Ammon's horn (tissue), 1 donor: ENCODE measurements around the gene IZUMO1R.
"Not testable (repeated sequence)": the region's sequence is repeated elsewhere in the genome, so short reads cannot be mapped to it uniquely, and the experiment has no call there.

Experiments used
- DNase-seq: peaks from one replicate; pipeline ENCODE4 v3.0.0-alpha.2; 2016; ENCODE audit warnings: low spot score

IZUMO1R gene

DNA sequence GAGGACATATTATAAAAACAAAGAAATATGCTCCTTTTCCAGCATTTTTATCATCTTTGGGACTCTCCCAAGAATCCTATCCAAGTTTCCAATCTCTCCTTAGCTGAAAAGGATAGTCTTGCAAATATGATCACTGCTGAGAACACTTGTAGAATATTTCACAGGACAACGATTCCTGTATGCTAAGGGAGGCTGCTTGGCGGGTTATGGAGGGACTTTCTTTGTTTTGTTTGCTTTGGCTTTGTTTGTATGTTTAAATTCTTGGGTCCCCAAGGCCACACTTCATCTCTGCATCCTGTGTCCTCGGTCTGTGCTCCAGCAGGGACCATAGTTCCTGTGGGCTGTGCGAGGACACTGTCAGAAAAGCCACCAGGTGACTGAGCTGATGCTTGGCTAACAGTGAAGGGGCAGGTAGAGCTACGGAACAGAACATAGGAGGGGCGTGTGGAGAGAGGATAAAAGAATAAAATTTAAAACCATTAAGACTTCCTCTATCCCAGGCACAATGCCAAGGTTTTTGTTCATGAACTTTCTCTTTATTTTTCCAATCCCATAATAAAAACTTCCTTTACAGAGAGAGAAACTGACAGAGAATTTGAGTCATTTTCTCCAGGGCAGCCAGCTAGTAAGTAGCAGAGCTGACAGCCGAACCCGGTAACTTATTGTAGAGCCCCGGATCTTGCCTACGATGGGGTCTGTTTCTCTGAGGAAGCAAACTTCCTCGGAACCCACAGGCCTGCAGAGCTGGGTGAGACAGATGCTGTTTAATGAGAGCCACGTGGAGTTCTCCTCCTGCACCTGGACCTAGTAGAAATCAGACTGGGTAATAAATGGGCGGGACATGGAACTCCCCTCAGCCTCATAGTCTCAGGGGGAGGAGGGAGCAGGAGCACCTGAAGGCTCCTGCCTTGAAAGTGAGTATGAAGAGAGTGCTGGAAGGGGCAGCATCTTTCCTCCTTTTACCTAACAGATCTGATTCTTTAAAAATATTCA is at the start of gene IZUMO1R:
Gene IZUMO1R, plus strand, starts transcription at position 615 of the 993 bp plus-strand sequence. CDS start 1,057 bp downstream, outside the sequence.
- DNase-seq, result no peak

DNA sequence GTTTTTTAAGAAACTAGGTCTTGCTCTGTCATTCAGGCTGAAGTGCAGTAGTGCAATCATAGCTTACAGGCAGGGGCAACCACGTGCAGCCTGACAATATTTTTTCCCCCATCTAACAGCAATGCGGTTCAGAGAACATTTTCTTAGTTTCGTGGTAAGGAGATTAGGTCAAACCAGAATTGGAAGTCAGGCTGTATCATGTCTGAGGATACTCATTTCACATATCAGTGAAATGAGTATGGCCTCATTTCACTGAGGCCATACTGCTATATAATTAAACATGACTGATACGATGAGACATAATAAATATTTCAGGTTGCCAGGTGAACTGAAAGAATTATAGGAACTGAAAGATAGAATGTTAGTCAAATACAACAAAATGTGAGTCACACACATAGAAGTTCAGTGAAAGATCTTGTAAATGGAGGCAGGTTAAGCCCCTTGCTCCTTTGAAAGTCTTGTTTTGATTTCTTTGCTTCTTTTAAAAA is 32.5 kb upstream of the IZUMO1R start:
- DNase-seq, result no peak

DNA sequence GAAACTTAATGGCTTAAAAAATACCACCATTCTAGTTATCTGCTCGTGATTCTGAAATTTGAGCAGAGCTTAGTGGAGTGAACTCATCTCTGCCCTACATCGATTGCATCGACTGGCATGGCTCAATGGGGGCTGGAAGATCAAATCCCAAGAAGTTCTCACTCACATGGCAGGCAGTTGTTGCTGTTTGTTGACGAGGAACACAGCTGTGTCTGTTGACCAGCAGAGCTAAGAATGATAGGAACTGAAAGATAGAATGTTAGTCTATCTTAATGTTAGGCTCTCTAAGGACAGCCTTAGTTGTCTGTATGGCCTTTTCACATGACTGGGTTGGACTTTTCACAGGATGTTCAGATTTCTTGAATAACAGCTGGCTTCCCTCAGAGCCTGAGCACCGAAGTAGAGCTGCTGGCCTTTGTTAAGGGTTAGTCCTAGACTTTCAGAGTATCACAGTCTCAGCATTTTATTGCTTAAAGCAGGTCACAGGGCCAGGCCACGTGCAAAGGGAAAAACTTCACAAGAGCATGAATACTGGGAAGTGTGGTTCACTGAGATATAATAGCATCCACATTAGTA is 31.6 kb upstream of the IZUMO1R start:
- no peak for DNase-seq

DNA sequence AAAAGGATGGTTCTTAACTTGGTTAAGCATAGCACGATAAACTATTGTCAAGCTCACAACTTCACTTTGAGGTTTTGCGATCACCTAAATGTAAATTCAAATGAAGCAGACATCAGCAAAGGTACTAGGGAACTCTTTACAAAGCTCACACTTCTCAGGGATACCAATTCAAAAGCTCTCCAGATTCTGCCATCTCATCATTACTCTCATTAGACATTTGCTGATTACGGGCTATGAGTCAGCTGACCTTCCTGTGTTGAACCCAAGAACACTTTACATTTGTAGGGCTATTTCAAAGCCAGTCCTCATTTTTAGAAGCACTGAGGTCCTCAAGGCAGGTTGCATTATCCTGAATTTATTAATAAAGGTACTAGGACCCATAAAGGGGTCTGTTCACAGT is 28.4 kb upstream of the IZUMO1R start:
- no peak for DNase-seq

DNA sequence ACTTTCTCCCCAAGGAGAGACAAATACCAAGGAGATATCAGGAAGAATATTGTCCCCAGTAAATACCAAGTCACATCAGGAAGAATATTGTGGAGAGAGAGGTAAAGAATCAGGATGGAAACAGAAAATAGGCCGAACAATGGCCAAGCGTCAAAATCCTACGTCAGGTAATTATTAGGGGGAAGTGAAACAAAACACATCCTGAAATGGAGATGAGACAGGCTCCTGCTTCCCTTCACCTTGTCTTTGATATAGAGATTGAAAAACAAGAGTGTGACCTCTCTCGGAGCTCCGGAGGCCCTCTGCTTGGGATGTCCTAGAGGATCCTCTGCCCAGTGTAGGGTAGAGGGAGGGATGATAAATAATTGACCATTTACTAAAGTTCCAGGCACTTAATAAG is 27.4 kb upstream of the IZUMO1R start:
- DNase-seq, result no peak

DNA sequence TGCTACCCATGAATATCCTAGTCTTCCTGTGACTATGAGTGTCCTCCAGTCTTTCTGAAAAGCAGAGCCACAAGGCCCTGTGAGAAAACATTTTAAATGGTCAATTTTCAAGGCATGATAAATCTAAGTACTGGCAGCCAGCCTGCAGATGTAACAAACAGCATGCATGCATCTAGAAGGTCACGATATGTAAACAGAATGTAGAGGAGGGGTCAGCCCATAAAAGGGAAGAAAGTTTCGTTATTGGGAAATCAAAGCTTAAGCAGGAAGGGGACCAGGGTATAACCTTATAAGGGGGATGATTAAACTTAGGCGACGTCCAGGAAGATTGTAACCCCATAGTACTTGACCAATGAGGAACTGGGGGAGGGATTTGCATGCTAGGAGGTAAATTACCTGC is 26.2 kb upstream of the IZUMO1R start:
- not testable (repeated sequence) for DNase-seq

DNA sequence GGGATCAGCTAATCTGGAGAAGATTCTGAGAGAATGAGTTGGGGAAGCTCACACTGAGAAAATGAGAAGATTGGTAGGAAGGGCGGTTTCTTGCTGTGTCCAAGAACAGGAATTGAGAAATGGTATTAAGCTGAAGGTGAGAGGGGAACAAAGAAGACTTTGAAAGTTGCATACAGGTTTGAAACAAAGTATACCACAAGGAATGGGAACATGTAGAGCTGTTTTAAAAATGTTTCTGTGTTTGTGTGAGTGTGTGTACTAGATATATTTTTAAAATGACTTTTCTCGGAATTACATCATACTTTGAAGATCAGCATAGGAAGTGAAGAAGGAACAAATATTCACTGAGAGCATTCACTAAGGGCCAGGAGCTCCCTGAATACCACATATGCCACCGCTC is 24.4 kb upstream of the IZUMO1R start:
- no peak for DNase-seq

DNA sequence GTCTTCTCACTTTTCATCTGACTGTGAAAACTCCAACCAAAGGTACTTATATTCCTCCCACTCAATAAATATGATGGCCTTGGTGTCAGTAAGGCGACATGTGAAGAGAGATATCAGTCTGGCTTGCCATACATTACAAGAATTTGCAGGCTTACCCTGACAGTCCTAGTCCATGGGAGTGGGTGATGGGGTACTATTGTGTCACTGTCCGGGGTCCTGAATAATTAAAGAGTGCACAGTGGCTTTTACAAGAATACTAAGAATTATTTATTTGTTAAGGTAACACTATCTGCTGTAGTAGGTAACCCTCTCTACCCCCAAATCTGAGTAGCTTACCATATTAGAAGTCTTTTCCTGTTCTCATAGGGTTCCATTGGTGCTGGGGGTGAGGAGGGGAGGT is 23.1 kb upstream of the IZUMO1R start:
- no peak for DNase-seq

DNA sequence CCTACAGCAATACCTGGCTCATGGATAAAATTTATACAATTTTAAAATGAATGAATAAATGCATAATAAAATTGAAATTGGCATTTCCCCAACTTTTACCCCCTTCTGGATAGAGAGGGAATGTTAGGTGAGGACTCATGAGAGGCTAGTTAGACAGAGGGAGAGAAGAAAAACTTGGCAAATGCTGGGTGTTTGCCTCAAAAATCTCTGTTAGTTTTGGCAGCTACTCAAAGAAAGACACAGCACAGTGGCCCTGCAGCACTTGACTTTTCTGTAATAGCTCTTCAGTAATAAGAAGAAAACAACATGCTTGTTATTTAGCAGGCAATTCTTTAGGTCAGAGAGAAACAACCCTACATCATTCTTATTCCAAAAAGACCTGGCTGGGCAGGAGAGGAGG is 20.7 kb upstream of the IZUMO1R start:
- no peak for DNase-seq

DNA sequence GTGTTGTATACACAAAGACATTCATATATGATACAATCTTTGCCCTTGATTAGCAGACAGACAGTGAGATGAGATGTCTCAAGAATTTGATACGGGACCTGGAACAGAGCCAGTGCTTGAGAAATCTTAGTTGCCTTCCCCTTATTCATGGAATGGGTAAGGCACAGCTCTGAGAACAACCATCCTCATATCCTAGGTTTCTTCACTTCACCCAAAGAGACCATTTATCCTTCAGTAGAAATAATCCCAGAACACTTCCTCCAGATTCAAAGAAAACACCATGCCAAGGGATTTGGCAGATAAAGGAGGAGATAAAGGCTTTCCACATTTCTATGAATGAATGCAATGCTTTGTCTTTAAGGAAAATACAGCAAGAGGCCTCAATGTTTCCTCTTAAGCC is 8.8 kb upstream of the IZUMO1R start:
- DNase-seq, result no peak

DNA sequence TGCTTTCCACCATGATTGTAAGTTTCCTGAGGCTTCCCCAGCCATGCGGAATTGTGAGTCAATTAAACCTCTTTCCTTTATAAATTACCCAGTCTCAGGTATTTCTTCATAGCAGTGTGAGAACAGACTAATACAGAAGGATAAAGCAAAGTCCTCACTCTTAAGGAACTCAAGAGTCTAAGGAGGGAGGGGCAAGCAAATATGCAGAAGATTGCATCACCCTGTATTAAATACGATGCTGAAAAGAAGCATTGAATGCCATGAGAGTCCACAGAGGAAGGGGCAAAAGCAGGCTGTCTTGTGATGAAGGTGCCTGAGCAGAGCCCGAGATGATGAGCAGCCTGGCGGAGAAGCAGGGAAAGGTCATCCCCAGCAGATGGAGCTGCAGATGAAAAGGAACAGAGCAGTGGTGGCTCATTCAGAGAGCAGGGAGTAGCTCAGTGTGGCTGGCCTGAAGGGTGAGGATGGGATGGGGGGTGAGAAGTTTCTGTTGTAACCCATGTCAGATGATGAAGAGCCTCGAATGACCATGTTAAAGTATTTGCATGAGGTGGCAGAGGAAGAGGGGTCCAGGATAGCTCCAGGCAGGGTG is 6.3 kb upstream of the IZUMO1R start:
- no peak for DNase-seq

DNA sequence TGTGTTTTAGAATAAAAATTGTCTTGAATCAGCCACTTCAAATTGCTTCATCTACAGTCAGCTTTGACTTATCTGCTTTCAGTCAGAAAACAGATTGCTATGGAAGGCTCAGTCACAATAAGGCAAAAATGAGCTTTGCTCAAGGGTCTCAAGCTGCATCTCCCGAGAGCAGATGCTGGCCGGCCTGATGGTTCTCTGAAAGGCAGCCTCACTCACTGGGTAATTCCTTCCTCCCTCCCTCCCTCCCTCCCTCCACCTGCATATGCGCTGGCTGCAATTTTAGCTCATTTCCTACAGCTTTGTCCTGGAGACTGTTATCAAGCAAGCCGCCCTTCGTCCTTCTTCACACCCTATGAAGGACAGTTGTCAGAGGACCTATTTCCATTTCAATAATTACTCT is 1.6 kb upstream of the IZUMO1R start:
- DNase-seq, result no peak

DNA sequence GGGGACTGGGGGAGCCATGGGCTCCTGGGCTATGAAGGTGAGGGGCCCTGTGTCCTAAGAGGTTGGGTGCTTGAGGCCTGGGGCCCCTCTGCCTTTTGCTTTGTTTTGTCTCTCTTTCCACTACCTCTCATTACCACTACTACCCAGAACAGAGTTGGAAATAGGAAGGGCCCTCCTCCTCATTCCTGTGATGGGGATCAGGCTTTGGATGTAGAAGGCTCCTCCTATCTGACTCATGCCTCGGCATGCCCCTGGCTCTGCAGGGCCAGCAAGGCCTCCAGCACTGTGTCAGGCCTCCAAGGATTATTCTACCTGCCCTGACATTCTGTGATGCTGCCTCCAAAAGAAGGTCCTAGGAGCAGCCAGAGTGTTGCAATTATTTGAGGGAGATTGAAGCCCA is 766 bp downstream of the IZUMO1R start:
- no peak for DNase-seq

DNA sequence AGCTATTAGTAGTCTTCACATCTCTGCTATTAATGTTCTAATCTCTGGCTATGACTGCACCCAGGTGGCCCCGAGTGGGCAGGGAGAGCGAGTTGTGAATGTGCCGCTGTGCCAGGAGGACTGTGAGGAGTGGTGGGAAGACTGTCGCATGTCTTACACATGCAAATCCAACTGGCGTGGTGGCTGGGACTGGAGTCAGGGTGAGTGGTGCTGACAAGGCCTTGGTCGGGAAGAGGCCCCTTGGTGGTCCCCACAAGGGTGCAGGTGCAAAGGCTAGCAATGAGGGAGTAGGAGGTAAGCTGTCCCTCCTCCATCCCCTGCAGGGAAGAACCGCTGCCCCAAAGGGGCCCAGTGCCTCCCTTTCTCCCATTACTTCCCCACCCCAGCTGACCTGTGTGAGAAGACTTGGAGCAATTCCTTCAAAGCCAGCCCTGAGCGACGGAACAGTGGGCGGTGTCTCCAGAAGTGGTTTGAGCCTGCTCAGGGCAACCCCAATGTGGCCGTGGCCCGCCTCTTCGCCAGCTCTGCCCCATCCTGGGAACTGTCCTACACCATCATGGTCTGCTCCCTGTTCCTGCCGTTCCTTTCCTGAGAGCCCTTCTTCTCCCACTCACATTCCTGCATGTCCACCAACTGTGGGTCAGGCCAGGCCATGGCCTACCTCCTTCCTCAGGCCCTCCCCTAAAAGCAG is 2.9 kb downstream of the IZUMO1R start:
- DNase-seq, result no peak

DNA sequence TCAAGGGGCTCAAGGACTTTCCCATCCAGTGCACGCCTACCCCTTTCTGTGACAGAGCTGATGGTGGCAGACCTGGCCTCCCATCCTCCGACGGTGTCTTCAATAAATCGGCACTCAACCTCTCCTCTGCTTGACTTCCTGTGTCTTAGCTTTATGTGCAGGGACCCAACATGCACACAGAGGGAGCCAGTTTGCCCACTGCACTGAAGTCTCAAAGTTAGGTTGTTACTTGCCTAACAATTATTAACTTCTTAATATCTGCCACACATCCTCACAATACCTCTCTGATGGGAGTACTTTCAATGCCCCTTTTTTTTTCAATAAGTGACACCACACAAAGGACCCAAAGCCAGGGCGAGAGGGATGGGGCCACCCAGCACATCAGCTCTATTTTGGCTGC is 3.6 kb downstream of the IZUMO1R start:
- DNase-seq, result no peak

DNA sequence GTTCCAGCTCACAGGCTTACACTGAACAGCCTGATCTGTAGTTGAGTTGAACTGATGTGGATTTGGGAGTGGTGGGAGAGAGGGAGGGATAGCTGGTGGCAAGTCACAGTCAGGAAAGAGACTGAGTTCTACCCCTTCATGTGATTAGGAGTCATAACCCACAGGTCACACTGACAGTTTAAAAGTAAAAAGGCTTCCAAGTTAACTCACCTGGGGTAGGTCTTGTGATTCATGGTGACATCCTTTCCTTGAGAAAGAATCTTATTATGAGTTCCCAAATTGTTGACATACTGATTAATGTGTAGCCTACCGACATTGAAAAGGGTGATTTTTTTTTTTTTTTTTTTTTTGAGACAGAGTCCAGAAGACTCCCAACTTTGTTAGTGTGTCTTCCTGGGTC is 5.4 kb downstream of the IZUMO1R start:
- no peak for DNase-seq

DNA sequence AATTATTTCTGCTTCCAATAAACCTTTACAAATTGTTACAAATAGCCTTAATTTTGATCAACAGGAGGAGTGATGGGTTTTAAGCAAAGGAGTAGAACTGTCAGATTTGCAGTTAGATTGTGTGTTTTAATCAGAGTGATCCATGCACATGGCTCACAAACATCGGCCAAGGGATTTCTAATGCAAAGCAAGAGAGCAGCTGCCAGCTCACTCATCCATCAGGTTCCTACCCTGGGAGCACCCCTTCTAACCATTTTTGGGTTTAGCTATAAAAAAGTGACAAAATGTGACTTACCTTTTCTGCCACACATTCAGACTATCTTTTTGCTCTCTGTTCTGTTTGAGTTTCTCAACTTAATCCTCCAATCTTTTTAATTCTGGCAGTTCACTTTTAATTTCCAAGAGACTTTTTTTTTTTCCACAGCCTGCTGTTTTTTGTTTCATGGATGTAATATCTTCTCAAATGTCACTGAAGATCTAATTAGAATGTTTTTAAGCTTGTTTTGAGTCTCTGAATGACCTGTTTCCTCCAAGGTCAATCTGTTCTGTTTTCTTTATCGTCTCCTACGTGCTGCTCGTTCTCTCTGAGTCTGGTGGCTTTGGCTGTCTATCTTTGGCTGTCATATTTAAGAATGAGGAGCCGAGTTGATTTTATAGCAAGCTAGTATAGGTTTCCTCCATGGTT is 6.0 kb downstream of the IZUMO1R start:
- DNase-seq, result no peak

DNA sequence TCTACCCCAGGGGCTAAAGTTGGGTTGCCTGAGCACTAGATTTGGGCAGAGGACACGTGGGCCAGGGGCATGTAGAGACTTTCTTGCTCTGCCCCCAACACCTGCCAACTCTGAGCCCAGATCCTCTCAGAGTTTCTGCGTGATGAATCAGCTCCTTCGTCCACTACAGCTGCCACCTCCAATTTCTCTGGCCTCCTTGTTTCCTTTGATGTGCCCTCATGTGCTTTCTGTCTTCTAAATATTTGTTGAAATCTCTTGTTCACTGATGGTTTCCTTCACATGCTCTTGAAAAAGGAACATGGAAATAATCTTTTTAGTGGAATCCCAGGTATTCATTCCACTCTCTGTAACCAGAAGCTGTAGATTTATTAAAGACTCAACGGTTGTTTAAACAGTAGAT is 8.0 kb downstream of the IZUMO1R start:
- DNase-seq, result no peak

DNA sequence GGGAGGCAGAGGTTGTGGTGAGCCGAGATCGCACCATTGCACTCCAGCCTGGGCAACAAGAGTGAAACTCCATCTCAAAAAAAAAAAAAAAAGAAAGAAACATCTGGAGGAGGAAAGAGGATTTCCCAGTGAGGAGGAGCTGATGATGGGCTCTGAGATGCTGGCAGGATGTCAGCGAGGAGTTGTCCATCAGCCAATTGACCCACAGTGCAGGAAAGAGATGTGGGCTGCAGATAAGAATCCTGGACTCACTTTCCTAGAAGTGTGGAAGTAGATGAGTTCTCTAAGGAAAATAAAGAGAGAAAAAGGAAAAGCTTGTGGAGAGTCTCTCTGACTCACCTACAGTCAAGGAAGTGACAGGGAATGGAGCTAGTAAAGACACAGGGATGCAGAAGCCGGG is 9.7 kb downstream of the IZUMO1R start:
- DNase-seq, result no peak

DNA sequence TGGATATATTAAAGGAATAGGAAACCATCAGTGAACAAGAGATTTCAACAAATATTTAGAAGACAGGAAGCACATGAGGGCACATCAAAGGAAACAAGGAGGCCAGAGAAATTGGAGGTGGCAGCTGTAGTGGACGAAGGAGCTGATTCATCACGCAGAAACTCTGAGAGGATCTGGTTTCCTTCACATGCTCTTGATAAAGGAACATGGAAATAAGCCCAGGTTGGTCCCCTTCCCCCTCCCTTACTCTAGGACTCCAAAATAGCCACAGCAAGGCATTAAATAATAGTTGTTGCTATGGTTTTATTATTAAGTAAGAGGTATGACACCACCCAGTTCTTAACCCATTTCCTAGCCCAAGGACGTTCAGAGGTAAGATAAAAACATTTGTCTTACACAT is 11.3 kb downstream of the IZUMO1R start:
- DNase-seq, result no peak

DNA sequence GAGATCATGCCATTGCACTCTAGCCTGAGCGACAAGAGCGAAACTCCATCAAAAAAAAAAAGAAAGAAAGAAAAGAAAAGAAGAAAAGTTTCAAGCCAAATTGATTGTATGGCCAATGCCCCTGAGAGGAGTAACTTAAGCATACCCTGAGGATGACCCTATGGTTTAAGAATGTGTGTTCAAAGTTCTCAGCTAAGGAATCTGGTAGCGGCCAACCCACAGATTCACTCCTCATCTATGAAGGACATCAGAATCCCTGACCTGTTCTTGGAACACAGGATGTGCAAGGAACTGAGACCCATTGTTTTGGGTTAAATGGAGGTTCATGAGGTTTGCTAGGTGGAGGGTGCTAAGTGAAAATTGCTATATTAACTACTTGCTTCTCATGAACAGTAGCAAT is 18.1 kb downstream of the IZUMO1R start:
- DNase-seq, result no peak

DNA sequence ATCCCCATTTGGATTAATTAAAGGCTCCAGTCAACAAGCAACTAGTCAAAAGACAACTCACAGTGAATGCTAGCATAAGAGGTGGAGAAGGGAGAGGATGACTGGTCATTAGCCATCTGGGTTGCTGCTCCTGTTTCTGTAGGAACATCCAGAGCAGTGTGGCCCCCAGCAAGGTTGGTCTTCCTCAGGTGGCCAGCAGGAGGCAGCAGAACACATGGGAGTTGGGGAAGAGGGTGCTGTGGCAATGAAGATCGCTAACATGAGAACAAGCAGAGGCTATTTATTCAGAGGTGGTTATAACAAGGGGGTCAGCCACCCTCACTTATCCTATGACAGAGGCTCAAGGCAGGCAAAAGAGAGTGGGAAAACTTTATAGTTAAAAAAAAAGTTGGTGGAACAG is 21.3 kb downstream of the IZUMO1R start:
- no peak for DNase-seq
